Stomach (tissue), 4 donors: ENCODE measurements around the gene CDRT4.

Source experiments
- CTCF ChIP-seq, 7 experiments: fragments of 450-650 bp in 4 of 7; fragments of 200-600 bp in 3 of 7; sonication (generic) in 3 of 7; IDR thresholded peaks; one replicate each; pipeline ENCODE4 v1.5.1; 2016 to 2019; ENCODE audit warnings: antibody characterized with exemption in 7 of 7, control low read depth in 2 of 7, mild to moderate bottlenecking in 1 of 7
- EP300 ChIP-seq: sonication (generic); formaldehyde crosslinking; IDR thresholded peaks from one replicate; pipeline ENCODE4 v1.6.1; 2017; ENCODE audit warnings: antibody characterized with exemption
- POLR2A ChIP-seq, 4 donors: fragments of 450-650 bp; IDR thresholded peaks; one replicate each; pipeline ENCODE4 v1.6.1; 2016; ENCODE audit warnings: antibody characterized with exemption in 4 of 4, control low read depth in 2 of 4, mild to moderate bottlenecking in 1 of 4, moderate library complexity in 1 of 4
- POLR2AphosphoS5 ChIP-seq, 3 donors: sonication (generic); formaldehyde crosslinking; IDR thresholded peaks; one replicate each; pipeline ENCODE4 v1.6.1; 2016; ENCODE audit warnings: antibody characterized with exemption in 3 of 3

DNA sequence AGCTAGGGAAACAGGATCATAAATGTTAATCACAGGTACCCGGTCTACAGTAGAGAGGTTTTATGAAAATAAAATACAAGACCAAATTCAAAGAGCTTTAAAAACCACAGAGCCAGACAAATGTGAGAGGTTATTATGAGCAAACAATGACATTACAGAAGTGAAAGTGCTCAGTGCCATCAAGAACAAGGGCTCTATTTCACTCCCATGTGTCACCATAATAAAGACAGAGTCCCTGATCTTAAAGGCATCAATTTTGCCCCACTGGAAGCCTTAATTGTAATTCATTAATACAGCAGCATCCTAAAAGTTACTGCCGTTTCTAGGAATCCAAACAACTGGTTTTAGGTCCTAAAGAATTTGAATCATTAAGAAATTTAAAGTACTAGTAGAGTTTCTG lies 43.7 kb upstream of the CDRT4 start:
- TF ChIP-seq CTCF (IDR thresholded peaks at IDR 0.05) (no peak), EP300 (no peak), POLR2A (IDR thresholded peaks at IDR 0.05) (no peak), POLR2AphosphoS5 (IDR thresholded peaks at IDR 0.05) (no peak)
